ENCODE results near the gene BAIAP2. TPM values are rescaled to one million over a fixed set of nuclear protein-coding genes. Genes with fewer than 3 reads are reported as not detected.

Gene BAIAP2
- polyA plus RNA-seq, 2 of the 4 experiments (the other 2 are of a cell fraction), result 7.1 to 27.5 TPM

- ChIA-PET CTCF (interaction anchor here (1.0 to 7.2 kb wide), 4 partner anchors 11 to 90 kb away, joined by 3 to 51 read pairs (median 8); no protein-coding TSS in a partner anchor), POLR2A (no interaction called here)
- DNase-seq (ENCODE audit: low read depth in 1 of 2, low spot score in 1 of 2), result no peak
- H3K4me3 ChIP-seq, result no peak overlapping the region
- TF ChIP-seq HEYL (CRISPR knock-in tag; IDR thresholded peaks at IDR 0.05) (no peak), NFE2L2 (conservative IDR thresholded peaks at IDR 0.05; ENCODE audit: low read length) (no peak), POLR2A (IDR thresholded peaks at IDR 0.05; ENCODE audit: low read length) (no peak), HDAC2 (IDR thresholded peaks at IDR 0.05) (no peak), ATOH8 (CRISPR knock-in tag; IDR thresholded peaks at IDR 0.05; ENCODE audit: low read depth) (no peak), BHLHE40 (IDR thresholded peaks at IDR 0.05; ENCODE audit: low read depth, low read length) (no peak), USF2 (IDR thresholded peaks at IDR 0.05) (no peak), ZFP36 (IDR thresholded peaks at IDR 0.05; ENCODE audit: borderline replicate concordance, partially characterized antibody) (no peak), HOXB5 (CRISPR knock-in tag; IDR thresholded peaks at IDR 0.05) (no peak), RFX5 (IDR thresholded peaks at IDR 0.05) (no peak), TP53 (CRISPR knock-in tag; IDR thresholded peaks at IDR 0.05) (no peak), ELK1 (IDR thresholded peaks at IDR 0.05; ENCODE audit: low read depth, low read length) (no peak), GATA3 (IDR thresholded peaks at IDR 0.05; ENCODE audit: borderline replicate concordance) (no peak), CHD2 (IDR thresholded peaks at IDR 0.05; ENCODE audit: low read length, partially characterized antibody) (no peak), FOSL2 (IDR thresholded peaks at IDR 0.05) (no peak), FOSL2 (CRISPR knock-in tag; IDR thresholded peaks at IDR 0.05) (no peak), SMC3 (IDR thresholded peaks at IDR 0.05) (no peak), JUN (IDR thresholded peaks at IDR 0.05) (no peak), EHMT2 (IDR thresholded peaks at IDR 0.05; ENCODE audit: low read depth) (no peak), TFCP2L1 (CRISPR knock-in tag; IDR thresholded peaks at IDR 0.05) (no peak), REST (IDR thresholded peaks at IDR 0.05) (no peak)
- no peak for FAIRE-seq
- no peak for ATAC-seq
- 61% methylated on average over 3 of the region's 3 CpGs for WGBS (ENCODE audit: missing lambda C conversion rate)
- no peak overlapping the region for H3K4me2 ChIP-seq
- no peak overlapping the region for H3K27ac ChIP-seq
- H3K4me1 ChIP-seq, result no peaks in the 10 kb centered on the region
- peaks cover 9% of the 10 kb centered on the region; the same call in 1 of the 3 replicates for H3K9me3 ChIP-seq
These were observed 23.0 kb upstream of the BAIAP2 start for GRCh38 chr17:81011951-81012350.

All from A549 (cell line).